Skeletal muscle cell (primary cell): ENCODE results near the gene RPL38.
"Not testable (repeated sequence)": the region's sequence is repeated elsewhere in the genome, so short reads cannot be mapped to it uniquely, and the experiment has no call there.

Experiments used
- DNase-seq: peaks from one replicate; pipeline ENCODE4 v3.0.0-alpha.2; 2010; ENCODE audit warnings: low read depth
- H3K4me3 ChIP-seq: 2 replicates; pipeline ENCODE4 v1.5.1; 2011; ENCODE audit warnings: low read depth, mild to moderate bottlenecking, control low read depth, low read length, moderate library complexity

The RPL38 gene

GRCh38 chr17:74182041-74182723 is 21.3 kb upstream of the RPL38 start:
- H3K4me3 ChIP-seq = no peak overlapping the region
- no peak for DNase-seq

GRCh38 chr17:74183411-74183810 is 20.1 kb upstream of the RPL38 start:
- H3K4me3 ChIP-seq = no peak overlapping the region
- no peak for DNase-seq

- no peak overlapping the region for H3K4me3 ChIP-seq
- no peak for DNase-seq
These were observed 17.8 kb upstream of the RPL38 start for GRCh38 chr17:74185571-74186185.

- no peak overlapping the region for H3K4me3 ChIP-seq
- no peak for DNase-seq
These were observed 17.0 kb upstream of the RPL38 start for GRCh38 chr17:74186498-74186897.

- no peak for DNase-seq
- H3K4me3 ChIP-seq = no peak overlapping the region
These were observed 15.7 kb upstream of the RPL38 start for GRCh38 chr17:74187761-74188160.

- not testable (repeated sequence) for H3K4me3 ChIP-seq, DNase-seq
These were observed 14.8 kb upstream of the RPL38 start for GRCh38 chr17:74188687-74189086.

- no peak for DNase-seq
- no peak overlapping the region for H3K4me3 ChIP-seq
These were observed 13.3 kb upstream of the RPL38 start for GRCh38 chr17:74190154-74190553.

- H3K4me3 ChIP-seq = no peak overlapping the region
- DNase-seq = no peak
These were observed 12.6 kb upstream of the RPL38 start for GRCh38 chr17:74190807-74191406.

GRCh38 chr17:74192950-74193781 is 10.3 kb upstream of the RPL38 start:
- DNase-seq = no peak

GRCh38 chr17:74194682-74195081 is 8.8 kb upstream of the RPL38 start:
- DNase-seq = no peak
- no peak overlapping the region for H3K4me3 ChIP-seq

More at GRCh38 chr17:74192950-74193781, 10.3 kb upstream of the RPL38 start:
- H3K4me3 ChIP-seq = no peak overlapping the region

- H3K4me3 ChIP-seq = no peak overlapping the region
- DNase-seq = no peak
These were observed 6.7 kb upstream of the RPL38 start for GRCh38 chr17:74196541-74197317.

- H3K4me3 ChIP-seq = no peak overlapping the region
- DNase-seq = no peak
These were observed 5.7 kb upstream of the RPL38 start for GRCh38 chr17:74197801-74198200.

- H3K4me3 ChIP-seq = no peak overlapping the region
- DNase-seq = no peak
These were observed 4.8 kb upstream of the RPL38 start for GRCh38 chr17:74198694-74199093.

GRCh38 chr17:74199306-74200092 is 4.0 kb upstream of the RPL38 start:
- no peak for DNase-seq
- H3K4me3 ChIP-seq = no peak overlapping the region

GRCh38 chr17:74200112-74200511 is 3.4 kb upstream of the RPL38 start:
- H3K4me3 ChIP-seq = no peak overlapping the region
- DNase-seq = no peak

GRCh38 chr17:74201250-74201649 is 2.2 kb upstream of the RPL38 start:
- DNase-seq = no peak
- H3K4me3 ChIP-seq = no peak overlapping the region

GRCh38 chr17:74201948-74202347 is 1.5 kb upstream of the RPL38 start:
- DNase-seq = no peak
- no peak overlapping the region for H3K4me3 ChIP-seq

GRCh38 chr17:74202938-74203337 is 540 bp upstream of the RPL38 start:
- no peak for DNase-seq
- H3K4me3 ChIP-seq = peak overlapping the region; percentile 28

- no peak for DNase-seq
These were observed 996 bp downstream of the RPL38 start for GRCh38 chr17:74204474-74204873.

More at GRCh38 chr17:74204474-74204873, 996 bp downstream of the RPL38 start:
- H3K4me3 ChIP-seq = peak overlapping the region; percentile 92
